Adrenal gland (tissue), 12 donors: ENCODE results near the gene PTPN5. TPM values are rescaled to one million over a fixed set of nuclear protein-coding genes. Genes with fewer than 3 reads are reported as not detected.

Experiments used
- DNase-seq, 7 donors: peaks; one replicate each; pipeline ENCODE4 v3.0.0-alpha.2; 2019 to 2020
- H3K27ac ChIP-seq, 5 donors: fragments of 200-600 bp; sonication (generic) in 4 of 5; 1 replicate in 3 of 5; 2 replicates in 2 of 5; pipeline versions ENCODE4 v1.5.1 to v1.8.0; 2016 to 2020; ENCODE audit warnings: mild to moderate bottlenecking in 1 of 5
- H3K27me3 ChIP-seq: fragments of 200-600 bp; 2 replicates; pipeline ENCODE4 v1.8.0; 2021
- H3K36me3 ChIP-seq, 2 donors: fragments of 200-600 bp; replicated peaks in 1 of 2; 1 replicate in 1 of 2; 2 replicates in 1 of 2; pipeline versions ENCODE4 v1.5.1 to v1.8.0; 2018 to 2022
- H3K4me1 ChIP-seq, 2 donors: fragments of 200-600 bp; replicated peaks in 1 of 2; 1 replicate in 1 of 2; 2 replicates in 1 of 2; pipeline versions ENCODE4 v1.5.1 to v1.8.0; 2018 to 2021
- H3K4me3 ChIP-seq, 4 donors: fragments of 200-600 bp; sonication (generic) in 3 of 4; one replicate each; pipeline ENCODE4 v1.5.1; 2016 to 2018
- H3K9me3 ChIP-seq, 3 donors: fragments of 200-600 bp; sonication (generic) in 1 of 3; replicated peaks in 1 of 3; 1 replicate in 2 of 3; 2 replicates in 1 of 3; pipeline versions ENCODE4 v1.5.1 to v1.8.0; 2016 to 2021
- POLR2A ChIP-seq, 2 donors: fragments of 450-650 bp; IDR thresholded peaks; one replicate each; pipeline ENCODE4 v1.6.1; 2017; ENCODE audit warnings: antibody characterized with exemption in 2 of 2, mild to moderate bottlenecking in 2 of 2, moderate library complexity in 1 of 2
- WGBS, 4 donors: extraction: QIAGEN DNeasy Blood & Tissue Kit in 2 of 4; methylation state at CpG; one replicate each; pipeline versions ENCODE4 v1.1.5 to v1.1.7; 2013 to 2017; 5-methylcytosine and 5-hydroxymethylcytosine counted together
- intact Hi-C, 2 donors: fragments of 100-400 bp; cut with DNase I; formaldehyde crosslinking; loops; one replicate each; pipeline versions ENCODE4 v1.14.1 to v1.15.0; 2022 to 2023
- polyA plus RNA-seq, 3 donors: library from polyadenylated mRNA; stranded (reverse); fragments of 200-250 nt in 2 of 3; fragments of 350-450 nt in 1 of 3; fragmentation: Illumina TruSeq in 1 of 3; extraction: RNeasy Lipid Tissue Mini Kit (QIAGEN cat#74804) in 1 of 3; gene quantifications; one replicate each; pipeline ENCODE4 v1.2.3, GENCODE V29; 2013 to 2014
- total RNA-seq, 9 donors: library from RNA; depleted of rRNA in 4 of 9; stranded (reverse); fragments of >200 nt in 4 of 9; fragments of 120-200 nt in 1 of 9; fragmentation: NEBNext Ultra II Directional in 1 of 9; extraction: Animal tissue kit (Norgen Biotek cat#: 25700) in 1 of 9; gene quantifications; one replicate each; pipeline versions ENCODE4 v1.1.0 to v1.2.4, GENCODE V29; 2013 to 2023
- TF ChIP-seq, protein P1 (sequence below), 6 experiments: fragments of 450-650 bp in 4 of 6; fragments of 200-600 bp in 2 of 6; sonication (generic) in 1 of 6; IDR thresholded peaks; 1 replicate in 5 of 6; 2 replicates in 1 of 6; pipeline versions ENCODE4 v1.5.1 to v1.8.0; 2016 to 2021; ENCODE audit warnings: antibody characterized with exemption in 6 of 6, mild to moderate bottlenecking in 2 of 6, moderate library complexity in 1 of 6
- donor health status: healthy with polysubstance abuse.
- donor health status: Bipolar disorder and iron deficiency.
- donor health status: DM: yes; HTN: yes; CAD: no.
- donor health status: DM: no; HTN: no; CAD: no.
- donor health status: DM: no; HTN: no; CAD: no.
- donor health status: DM: yes; HTN: yes; CAD: no.

PTPN5 gene
- total and polyA plus RNA-seq, 12 donors, result 0.06 to 1.3 (median 0.28) TPM; not detected in 2

DNA sequence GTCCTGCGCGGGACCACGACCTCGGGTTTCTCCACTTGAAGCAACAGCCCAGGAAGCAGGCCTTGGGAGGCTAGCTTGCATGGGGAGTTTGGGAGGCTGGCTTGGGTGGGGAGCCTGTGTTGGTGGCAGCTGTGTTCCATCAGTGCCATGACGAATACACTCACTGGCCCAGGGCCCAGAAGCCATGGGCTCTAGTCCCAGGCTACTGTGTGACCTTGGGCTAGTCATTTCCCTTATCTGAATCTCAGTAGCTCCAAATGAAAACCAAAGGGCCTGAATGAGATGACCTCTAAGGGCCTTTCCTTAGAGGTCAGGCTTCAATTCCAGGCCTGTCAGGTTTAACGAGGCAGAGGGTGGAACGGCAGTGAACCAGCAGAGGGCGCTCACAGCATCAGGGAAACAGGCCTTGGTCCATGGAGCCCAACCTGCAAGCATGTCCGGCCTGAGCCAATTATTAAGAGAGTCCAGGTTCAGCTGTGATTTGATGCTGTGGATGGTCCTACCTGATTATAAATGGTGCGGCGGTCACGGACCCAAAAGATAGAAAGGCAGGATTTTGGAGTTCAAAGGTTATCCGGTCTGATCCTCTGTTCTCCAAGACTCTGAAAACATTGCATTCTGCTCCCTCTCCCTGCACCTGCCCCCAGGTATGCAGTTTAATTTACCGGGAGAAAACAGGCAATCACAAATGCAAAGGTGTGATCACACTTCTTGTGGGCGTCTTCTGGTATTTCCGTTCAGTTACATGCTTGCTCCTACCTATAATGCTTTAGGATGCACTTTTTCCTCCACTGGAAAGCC is 15.9 kb downstream of the PTPN5 start:
- no peak for TF ChIP-seq POLR2A (IDR thresholded peaks at IDR 0.05)
- TF ChIP-seq, protein P1, sequence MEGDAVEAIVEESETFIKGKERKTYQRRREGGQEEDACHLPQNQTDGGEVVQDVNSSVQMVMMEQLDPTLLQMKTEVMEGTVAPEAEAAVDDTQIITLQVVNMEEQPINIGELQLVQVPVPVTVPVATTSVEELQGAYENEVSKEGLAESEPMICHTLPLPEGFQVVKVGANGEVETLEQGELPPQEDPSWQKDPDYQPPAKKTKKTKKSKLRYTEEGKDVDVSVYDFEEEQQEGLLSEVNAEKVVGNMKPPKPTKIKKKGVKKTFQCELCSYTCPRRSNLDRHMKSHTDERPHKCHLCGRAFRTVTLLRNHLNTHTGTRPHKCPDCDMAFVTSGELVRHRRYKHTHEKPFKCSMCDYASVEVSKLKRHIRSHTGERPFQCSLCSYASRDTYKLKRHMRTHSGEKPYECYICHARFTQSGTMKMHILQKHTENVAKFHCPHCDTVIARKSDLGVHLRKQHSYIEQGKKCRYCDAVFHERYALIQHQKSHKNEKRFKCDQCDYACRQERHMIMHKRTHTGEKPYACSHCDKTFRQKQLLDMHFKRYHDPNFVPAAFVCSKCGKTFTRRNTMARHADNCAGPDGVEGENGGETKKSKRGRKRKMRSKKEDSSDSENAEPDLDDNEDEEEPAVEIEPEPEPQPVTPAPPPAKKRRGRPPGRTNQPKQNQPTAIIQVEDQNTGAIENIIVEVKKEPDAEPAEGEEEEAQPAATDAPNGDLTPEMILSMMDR (IDR thresholded peaks at IDR 0.05), result peak; percentile 43 to 65 (median 54)
- DNase-seq, result peak; percentile 62 to 87 (median 81)
- Histone ChIP-seq H3K4me1 (no peaks in the 10 kb centered on the region), H3K27ac (no peak overlapping the region), H3K27me3 (no peaks in the 10 kb centered on the region), H3K4me3 (no peak overlapping the region), H3K9me3 (no peaks in the 10 kb centered on the region), H3K36me3 (no peaks in the 10 kb centered on the region)
- WGBS, 4 donors, result 37 to 54% (median 46%) methylated on average over 13 to 16 of the region's 16 CpGs
- intact Hi-C loops, result no loop called here

GRCh38 chr11:18774801-18775200 is 16.8 kb downstream of the PTPN5 start:
- 75 to 87% (median 82%) methylated on average over 7 of the region's 7 CpGs for WGBS, 4 donors
- Histone ChIP-seq H3K4me3 (no peak overlapping the region), H3K9me3 (no peaks in the 10 kb centered on the region), H3K4me1 (no peaks in the 10 kb centered on the region), H3K27me3 (no peaks in the 10 kb centered on the region), H3K36me3 (no peaks in the 10 kb centered on the region), H3K27ac (no peak overlapping the region)
- TF ChIP-seq, protein P1 (IDR thresholded peaks at IDR 0.05), result no peak
- no peak for TF ChIP-seq POLR2A (IDR thresholded peaks at IDR 0.05)
- no peak for DNase-seq
- intact Hi-C loops, result no loop called here

DNA sequence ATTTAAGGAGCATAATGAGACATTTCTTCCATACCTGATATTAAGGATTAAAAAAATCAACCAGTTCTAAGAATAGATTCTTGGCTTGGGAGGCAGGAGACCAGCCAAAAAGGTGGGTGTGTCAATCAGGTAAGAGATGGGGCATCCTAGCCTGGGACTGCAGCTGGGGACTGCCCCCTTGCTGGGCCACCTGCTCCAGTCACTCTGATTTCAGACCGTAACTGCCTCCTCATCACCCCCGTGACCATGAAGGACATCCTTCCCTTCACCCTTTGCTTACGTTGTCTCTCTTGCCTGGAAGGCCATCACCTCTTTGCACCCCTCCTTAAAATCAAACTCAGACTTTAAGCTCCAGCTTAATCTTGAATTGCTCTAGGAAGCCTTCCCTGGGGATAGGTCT is 17.9 kb downstream of the PTPN5 start:
- H3K27ac ChIP-seq, result no peak overlapping the region
- no peaks in the 10 kb centered on the region for H3K27me3 ChIP-seq
- H3K36me3 ChIP-seq, result no peaks in the 10 kb centered on the region
- H3K4me1 ChIP-seq, result no peaks in the 10 kb centered on the region
- H3K4me3 ChIP-seq, result no peak overlapping the region
- WGBS, 4 donors, result 72 to 84% (median 75%) methylated on average over 3 of the region's 3 CpGs
- intact Hi-C loops, result no loop called here
- no peaks in the 10 kb centered on the region for H3K9me3 ChIP-seq
- no peak for DNase-seq
- no peak for TF ChIP-seq POLR2A (IDR thresholded peaks at IDR 0.05)
- TF ChIP-seq, protein P1 (IDR thresholded peaks at IDR 0.05), result no peak

GRCh38 chr11:18773104-18773503 is 18.5 kb downstream of the PTPN5 start:
- intact Hi-C loops, result no loop called here
- no peak overlapping the region for H3K27ac ChIP-seq
- 76 to 85% (median 79%) methylated on average over 5 to 8 of the region's 8 CpGs for WGBS, 4 donors
- TF ChIP-seq POLR2A (IDR thresholded peaks at IDR 0.05), result no peak
- TF ChIP-seq, protein P1 (IDR thresholded peaks at IDR 0.05), result no peak
- no peak overlapping the region for H3K4me3 ChIP-seq
- H3K4me1 ChIP-seq, result no peaks in the 10 kb centered on the region
- no peaks in the 10 kb centered on the region for H3K36me3 ChIP-seq
- H3K27me3 ChIP-seq, result no peaks in the 10 kb centered on the region
- DNase-seq, result no peak
- H3K9me3 ChIP-seq, result no peaks in the 10 kb centered on the region
